ENCODE measurements around the gene ZNF341.
"Not testable (repeated sequence)": the region's sequence is repeated elsewhere in the genome, so short reads cannot be mapped to it uniquely, and the experiment has no call there.

ZNF341 gene

GRCh38 chr20:33728463-33728862 is 3.3 kb upstream of the ZNF341 start:
- in situ Hi-C loops (cut with MboI; ENCODE audit: low sequenced_read_pairs), result no loop called here

GRCh38 chr20:33729101-33729500 is 2.7 kb upstream of the ZNF341 start:
- in situ Hi-C loops (cut with MboI; ENCODE audit: low sequenced_read_pairs), result no loop called here

DNA sequence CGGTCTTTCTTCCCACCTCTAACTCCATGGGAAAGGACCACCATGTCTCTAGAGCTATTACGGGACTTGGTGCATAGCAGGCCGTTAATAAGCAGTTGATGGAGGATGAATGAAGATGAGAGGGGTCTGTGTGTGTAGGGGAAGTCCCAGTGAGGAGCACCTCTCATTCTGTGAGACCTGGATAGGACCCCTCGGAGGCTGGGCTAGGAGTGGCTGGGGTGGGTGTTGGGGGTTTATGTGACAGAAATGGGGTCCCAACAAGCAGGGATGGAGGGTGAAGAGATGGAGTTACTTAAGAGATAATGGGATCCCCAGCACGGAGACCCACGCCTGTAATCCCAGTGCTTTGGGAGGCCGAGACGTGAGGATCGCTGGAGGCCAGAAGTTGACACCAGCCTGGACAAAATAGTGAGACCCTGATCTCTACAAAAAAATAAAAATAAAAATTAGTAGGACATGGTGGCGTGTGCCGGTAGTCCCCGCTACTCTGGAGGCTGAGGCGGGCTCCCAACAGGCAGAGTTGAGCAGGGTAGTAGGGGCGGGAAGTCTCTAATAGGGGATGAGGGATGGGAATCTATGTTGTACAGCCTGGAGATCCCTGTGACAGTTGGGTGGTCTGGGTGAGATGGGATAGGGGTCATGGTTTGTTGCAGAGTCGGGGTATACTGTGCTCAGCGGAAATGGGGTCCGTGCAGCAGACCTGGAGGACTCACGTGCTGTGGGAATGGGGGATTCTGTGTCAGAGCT is 677 bp upstream of the ZNF341 start:
- in situ Hi-C loops (cut with MboI; ENCODE audit: low sequenced_read_pairs), result no loop called here

- in situ Hi-C loops (cut with MboI; ENCODE audit: low sequenced_read_pairs), result no loop called here
Observed at GRCh38 chr20:33732166-33732970, 572 bp downstream of the ZNF341 start.

DNA sequence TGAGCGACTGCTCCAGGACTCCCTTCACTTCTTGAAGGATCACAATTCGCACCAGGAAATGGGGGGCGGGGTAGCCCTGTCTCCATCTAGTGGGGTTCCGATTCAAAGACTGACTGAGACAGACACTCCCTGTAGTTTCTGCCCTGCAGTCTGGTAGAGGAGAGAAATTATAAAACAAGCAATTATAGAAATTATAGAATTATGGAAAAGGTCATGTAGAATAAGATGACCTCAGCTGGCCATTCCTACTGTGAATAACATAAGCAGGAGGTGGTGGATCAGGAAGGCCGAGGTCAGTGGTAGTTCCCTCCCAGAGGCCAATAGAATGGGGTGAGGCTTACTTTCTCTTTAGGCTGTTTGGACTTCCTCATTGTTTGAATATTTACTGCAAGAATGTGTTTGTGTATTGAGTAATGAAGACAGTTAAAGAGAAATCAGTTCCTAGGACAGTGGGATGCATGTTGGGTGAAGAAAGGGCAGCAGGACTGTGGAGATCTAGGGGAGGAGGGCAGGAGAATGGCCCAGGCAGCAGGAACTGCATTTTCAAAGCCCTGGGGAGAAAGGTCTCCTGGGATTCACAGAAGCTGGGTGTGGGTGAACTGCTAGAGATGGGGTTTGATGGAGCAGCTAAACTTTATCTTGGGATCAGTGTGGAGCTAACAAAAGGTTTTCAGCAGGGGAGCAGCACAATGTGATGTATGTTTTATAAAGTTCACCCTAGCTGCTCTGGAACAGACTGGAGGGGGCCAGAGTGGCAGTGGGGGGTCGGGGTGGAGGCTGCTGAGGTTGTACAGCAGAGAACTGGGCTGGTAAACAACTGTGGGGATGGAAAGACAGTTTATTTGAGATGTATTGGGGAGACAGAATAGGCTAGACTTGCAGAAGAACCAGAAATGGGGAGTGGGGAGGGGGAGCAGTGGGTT is 2.1 kb downstream of the ZNF341 start:
- in situ Hi-C loops (cut with MboI; ENCODE audit: low sequenced_read_pairs), result no loop called here

DNA sequence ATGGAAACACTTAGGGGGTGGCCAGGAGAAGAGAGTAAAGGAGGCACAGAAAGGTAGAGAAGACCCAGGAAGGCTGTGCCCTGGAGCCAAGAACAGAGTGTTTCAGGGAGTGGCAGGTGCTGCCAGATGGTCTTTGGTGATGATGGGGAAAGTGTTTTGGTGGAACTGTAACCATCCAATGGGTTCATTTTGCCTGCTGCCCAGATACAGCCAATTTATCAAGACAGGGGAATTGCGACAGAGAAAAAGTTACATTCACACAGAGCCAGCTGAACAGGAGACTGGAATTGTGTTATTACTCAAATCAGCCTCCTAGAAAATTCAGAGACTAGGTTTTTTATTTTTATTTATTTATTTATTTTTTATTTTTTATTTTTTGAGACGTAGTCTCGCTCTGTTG is 5.2 kb downstream of the ZNF341 start:
- in situ Hi-C loops (cut with MboI; ENCODE audit: low sequenced_read_pairs), result no loop called here

- in situ Hi-C loops (cut with MboI; ENCODE audit: low sequenced_read_pairs), result no loop called here
Observed at GRCh38 chr20:33739493-33739892, 7.7 kb downstream of the ZNF341 start.

DNA sequence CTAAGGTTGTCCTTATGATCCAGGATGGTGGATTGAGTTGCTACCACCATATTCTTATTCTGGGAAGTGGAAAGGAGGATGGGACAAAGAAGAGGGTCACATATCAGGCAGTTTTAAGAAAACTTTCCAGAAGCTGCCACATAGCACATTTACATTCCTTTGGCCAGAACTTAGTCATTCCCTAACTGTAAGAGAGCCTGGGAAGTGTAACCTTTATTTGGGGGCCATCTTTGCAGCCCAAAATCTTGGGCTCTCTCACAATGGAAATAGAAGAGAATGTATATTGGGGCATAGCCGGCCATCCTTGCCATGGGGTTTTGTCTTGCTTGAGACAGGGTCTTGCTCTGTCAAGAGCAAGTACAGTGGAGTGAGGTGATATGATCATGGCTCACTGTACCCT is 8.4 kb downstream of the ZNF341 start:
- in situ Hi-C loops (cut with MboI; ENCODE audit: low sequenced_read_pairs), result no loop called here

GRCh38 chr20:33744181-33744580 is 12.4 kb downstream of the ZNF341 start:
- in situ Hi-C loops (cut with MboI; ENCODE audit: low sequenced_read_pairs), result no loop called here

DNA sequence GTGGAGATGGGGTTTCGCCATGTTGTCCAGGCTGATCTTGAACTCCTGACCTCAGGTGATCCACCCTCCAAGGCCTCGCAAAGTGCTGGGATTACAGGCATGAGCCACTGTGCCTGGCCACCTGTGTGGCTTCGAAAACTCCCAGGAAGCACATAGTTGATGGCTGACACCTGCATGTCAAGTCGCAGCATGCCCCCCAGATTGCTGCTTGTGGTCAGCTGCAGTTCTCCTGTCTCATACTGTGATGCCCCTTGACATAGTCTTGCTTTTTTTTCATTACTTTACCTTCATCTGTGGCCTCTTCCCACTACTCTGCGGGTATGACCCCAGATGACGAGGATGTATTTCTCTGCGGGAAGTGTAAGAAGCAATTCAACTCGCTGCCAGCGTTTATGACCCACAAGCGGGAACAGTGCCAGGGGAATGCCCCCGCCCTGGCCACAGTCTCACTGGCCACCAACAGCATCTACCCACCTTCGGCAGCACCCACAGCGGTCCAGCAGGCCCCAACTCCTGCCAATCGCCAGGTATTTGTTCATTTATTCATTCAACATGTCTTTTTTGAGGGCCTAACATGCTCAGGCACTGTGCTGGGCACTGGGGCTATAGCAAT is 13.1 kb downstream of the ZNF341 start:
- in situ Hi-C loops (cut with MboI; ENCODE audit: low sequenced_read_pairs), result no loop called here

GRCh38 chr20:33746325-33746998 is 14.7 kb downstream of the ZNF341 start:
- in situ Hi-C loops (cut with MboI; ENCODE audit: low sequenced_read_pairs), result no loop called here

DNA sequence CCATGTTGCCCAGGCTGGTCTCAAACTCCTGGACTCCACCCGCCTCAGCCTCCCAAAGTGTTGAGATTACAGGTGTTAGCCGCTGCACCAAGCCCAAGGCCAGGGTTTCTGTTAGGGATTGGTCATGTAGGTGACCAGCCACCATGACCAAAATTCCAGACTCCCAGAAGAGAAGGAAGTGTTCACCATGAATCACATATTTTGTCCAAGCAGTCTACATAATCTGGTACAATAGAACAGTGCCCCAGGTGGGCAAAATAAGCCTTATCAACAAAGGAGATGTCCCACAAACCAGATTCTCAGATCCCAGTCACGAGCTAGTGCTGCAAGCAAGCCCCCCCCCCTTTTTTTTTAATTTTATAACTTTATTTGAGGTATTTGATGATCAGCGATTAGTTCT is 20.0 kb downstream of the ZNF341 start:
- in situ Hi-C loops (cut with MboI; ENCODE audit: low sequenced_read_pairs), result no loop called here

GRCh38 chr20:33753143-33753542 is 21.3 kb downstream of the ZNF341 start:
- in situ Hi-C loops (cut with MboI; ENCODE audit: low sequenced_read_pairs), result no loop called here

DNA sequence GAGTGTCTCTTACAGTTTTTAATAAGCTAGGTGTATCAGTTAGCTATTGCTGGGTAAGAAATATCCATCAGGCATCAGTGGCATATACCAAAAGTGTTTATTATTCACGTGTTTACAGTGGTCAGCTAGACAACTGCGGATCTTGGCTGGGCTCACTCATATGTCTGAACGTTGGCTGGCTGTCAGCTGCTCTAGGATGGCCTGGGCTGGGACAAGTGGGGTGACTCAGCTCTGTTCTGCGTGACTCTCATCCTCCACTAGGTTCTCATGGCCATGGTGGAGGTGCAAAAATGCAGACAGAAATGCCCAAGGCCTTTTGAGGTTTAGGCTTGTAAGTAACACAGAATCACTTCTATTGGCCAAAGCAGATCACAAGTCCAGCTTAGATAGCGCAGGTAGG is 22.0 kb downstream of the ZNF341 start:
- in situ Hi-C loops (cut with MboI; ENCODE audit: low sequenced_read_pairs), result no loop called here

DNA sequence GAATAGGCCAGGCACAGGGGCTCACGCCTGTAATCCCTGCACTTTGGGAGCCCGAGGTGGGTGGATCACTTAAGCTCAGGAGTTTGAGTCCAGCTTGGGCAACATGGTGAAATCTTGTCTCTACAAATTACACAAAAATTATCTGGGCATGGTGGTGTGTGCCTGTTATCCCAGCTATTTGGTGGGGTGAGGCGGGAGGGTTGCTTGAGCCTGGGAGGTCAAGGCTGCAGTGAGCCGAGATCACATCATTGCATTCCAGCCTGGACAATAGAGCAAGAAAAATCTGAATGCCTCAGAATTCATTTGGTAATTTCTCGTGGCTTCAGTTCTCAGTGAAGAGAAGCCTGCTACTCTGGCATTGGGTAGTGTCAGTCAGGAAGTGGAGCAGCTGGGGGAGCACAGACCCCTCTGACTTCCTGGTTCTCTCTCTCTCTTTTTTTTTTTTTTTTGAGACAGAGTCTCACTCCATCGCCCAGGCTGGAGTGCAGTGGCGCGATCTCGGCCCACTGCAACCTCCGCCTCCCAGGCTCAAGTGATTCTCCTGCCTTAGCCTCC is 24.2 kb downstream of the ZNF341 start:
- in situ Hi-C loops (cut with MboI; ENCODE audit: low sequenced_read_pairs), result not testable (repeated sequence)

DNA sequence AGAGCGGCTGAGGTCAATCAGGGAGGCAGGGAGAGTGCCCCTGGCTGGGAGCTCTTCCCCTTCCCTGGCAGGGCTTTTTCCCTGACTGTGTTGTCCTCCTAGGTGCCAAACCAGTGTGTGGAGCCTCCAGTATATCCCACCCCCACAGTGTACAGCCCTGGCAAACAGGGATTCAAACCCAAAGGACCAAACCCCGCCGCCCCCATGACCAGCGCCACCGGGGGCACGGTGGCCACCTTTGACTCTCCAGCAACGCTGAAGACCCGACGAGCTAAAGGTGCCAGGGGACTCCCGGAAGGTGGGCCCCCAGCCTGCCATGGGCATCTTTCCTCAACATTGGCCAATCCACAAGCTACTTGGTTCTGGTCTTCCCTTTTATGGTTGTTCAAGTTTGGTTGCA is 25.2 kb downstream of the ZNF341 start:
- in situ Hi-C loops (cut with MboI; ENCODE audit: low sequenced_read_pairs), result no loop called here

GRCh38 chr20:33757458-33757857 is 25.7 kb downstream of the ZNF341 start:
- in situ Hi-C loops (cut with MboI; ENCODE audit: low sequenced_read_pairs), result no loop called here

GRCh38 chr20:33761698-33762250 is 30.0 kb downstream of the ZNF341 start:
- in situ Hi-C loops (cut with MboI; ENCODE audit: low sequenced_read_pairs), result no loop called here

- in situ Hi-C loops (cut with MboI; ENCODE audit: low sequenced_read_pairs), result no loop called here
Observed at GRCh38 chr20:33765099-33765498, 33.3 kb downstream of the ZNF341 start.

DNA sequence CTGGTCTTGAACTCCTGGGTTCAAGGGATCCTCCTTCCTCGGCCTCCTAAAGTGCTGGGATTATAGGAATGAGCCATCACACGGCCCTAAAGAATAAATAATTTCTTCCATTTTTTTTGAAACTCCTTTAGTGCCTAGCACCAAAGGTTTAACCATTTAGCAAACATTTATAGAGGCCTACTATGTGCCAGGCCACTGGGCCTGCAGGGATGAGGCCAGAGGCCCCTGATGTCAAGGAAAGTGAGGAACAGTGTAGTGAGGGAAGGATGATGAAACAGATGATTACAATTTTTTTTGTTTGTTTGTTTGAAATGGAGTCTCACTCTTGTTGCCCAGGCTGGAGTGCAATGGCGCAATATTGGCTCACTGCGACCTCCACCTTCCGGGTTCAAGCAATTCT is 33.8 kb downstream of the ZNF341 start:
- in situ Hi-C loops (cut with MboI; ENCODE audit: low sequenced_read_pairs), result no loop called here
